DLD1 (cell line): ENCODE measurements around the gene PRKAG2.

Source experiments
- in situ Hi-C: cut with HindIII; loops from 2 replicates; pipeline ENCODE4 v1.10.0; 2017; ENCODE audit warnings: low sequenced_read_pairs

The PRKAG2 gene

GRCh38 chr7:151732834-151733592 is 143.9 kb downstream of the PRKAG2 start:
- in situ Hi-C loops = no loop called here

GRCh38 chr7:151732292-151732691 is 144.6 kb downstream of the PRKAG2 start:
- in situ Hi-C loops = no loop called here

DNA sequence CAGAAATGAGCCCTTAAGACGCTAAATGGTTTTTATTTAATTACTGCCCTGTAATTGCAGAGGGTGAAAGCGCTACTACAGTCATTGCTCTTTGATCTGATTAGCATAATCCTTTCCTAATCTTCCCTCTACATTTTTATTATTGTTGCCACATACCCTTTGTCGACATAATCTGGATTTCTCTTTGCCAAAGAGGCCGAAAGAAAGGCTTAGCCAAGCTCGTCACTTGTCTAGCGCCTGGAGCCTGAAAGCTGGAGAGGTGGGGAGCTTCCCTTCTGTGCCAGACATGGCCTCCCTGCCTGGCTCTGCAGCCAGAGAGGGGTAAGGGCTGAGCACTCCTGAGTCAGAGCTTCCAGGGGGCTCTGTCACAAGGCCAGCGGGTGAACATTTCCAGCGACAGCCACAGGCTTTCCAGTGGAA is 145.9 kb downstream of the PRKAG2 start:
- in situ Hi-C loops = no loop called here

GRCh38 chr7:151730591-151730990 is 146.3 kb downstream of the PRKAG2 start:
- in situ Hi-C loops = no loop called here

DNA sequence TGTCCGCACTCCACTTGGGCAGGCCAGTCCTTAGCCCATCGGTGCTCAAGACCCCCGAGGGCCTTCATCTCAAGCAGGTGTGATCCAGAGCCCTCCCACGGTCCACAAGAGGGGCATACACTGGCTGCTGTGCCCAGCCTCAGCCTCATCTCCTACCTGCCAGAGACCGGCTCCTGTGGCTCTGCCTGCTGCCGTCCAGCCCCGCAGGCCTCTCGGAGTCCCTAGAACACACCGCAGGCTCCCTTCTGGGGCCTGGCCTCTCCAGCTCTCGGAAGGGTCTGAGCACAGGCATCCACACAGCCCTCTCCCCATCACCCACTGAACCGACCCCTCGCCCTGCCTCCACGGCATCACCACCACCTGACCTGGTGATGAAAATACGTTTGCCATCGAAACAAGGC is 147.4 kb downstream of the PRKAG2 start:
- in situ Hi-C loops = no loop called here

GRCh38 chr7:151728746-151729145 is 148.2 kb downstream of the PRKAG2 start:
- in situ Hi-C loops = no loop called here

DNA sequence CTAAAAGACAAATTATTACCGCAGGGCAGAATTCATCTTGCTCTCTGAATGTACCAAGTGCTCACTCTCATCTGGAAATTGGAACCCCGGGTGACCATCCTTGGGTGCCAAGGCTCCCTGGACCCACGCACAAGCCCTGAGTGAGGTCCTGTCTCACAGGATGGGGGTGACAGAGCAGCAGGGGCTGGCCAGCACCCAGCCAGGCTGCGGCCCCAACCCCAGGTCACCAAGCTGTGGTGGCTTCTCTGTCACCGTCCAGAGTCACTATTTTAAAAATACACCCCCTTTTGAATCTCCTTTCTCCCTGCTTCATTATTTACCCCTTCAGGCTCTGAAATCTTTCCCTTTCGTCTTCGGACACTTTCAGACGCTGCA is 148.6 kb downstream of the PRKAG2 start:
- in situ Hi-C loops = no loop called here

GRCh38 chr7:151727579-151728285 is 149.2 kb downstream of the PRKAG2 start:
- in situ Hi-C loops = no loop called here

GRCh38 chr7:151726652-151727578 is 150.0 kb downstream of the PRKAG2 start:
- in situ Hi-C loops = no loop called here

- in situ Hi-C loops = no loop called here
These were observed 150.9 kb downstream of the PRKAG2 start for GRCh38 chr7:151725844-151726651.

DNA sequence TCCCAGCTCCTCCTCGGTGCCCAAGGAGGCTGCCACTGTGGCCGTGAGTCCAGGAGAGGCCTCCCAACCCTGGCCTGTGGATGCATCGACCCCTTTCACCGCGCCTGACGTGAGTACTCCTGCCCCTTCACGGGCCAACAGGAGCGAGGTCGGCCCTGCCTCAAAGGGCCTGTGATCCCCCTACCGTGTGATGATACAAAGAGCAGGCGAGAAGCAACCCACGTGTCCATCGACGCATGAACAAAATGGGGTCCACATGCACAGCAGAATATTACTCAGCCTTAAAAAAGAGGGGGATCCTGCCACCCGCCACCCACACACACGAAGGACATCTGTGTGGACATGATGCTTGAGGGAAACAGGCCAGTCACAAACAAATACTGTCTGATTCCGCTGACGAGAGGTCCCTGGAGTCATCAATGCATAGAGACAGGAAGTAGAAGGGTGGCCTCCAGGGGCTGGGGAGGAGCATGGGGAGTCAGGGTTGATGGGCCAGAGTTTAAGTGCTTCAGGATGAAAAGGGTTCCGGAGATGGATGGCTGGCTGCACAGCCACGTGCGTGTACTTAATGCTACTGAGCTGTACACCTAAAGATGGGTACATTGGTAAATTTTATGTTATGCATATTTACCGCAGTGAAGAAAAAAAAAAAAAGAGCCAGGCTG is 151.9 kb downstream of the PRKAG2 start:
- in situ Hi-C loops = no loop called here

- in situ Hi-C loops = no loop called here
These were observed 152.5 kb downstream of the PRKAG2 start for GRCh38 chr7:151724250-151724915.

GRCh38 chr7:151723321-151723720 is 153.6 kb downstream of the PRKAG2 start:
- in situ Hi-C loops = no loop called here

GRCh38 chr7:151722533-151722932 is 154.4 kb downstream of the PRKAG2 start:
- in situ Hi-C loops = no loop called here

DNA sequence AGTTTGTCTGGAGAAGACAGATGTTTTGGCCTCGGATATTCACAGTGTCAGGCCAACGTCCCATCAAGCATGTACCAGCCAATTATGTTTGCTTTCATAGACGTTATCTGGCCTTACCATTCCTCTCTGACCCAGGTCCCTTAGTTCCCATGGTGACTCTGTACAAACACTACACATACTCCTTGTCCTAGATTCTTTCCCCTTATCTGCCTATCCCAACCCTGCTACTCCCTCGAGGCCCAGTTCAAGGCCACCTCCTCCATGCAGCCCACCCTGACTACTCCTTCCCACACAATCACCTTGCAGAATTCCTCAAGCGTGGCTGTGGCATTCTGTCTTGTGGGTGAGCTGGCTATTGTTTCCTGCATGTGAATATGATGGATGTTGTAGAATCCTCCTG is 155.2 kb downstream of the PRKAG2 start:
- in situ Hi-C loops = no loop called here

GRCh38 chr7:151721236-151721635 is 155.7 kb downstream of the PRKAG2 start:
- in situ Hi-C loops = no loop called here

DNA sequence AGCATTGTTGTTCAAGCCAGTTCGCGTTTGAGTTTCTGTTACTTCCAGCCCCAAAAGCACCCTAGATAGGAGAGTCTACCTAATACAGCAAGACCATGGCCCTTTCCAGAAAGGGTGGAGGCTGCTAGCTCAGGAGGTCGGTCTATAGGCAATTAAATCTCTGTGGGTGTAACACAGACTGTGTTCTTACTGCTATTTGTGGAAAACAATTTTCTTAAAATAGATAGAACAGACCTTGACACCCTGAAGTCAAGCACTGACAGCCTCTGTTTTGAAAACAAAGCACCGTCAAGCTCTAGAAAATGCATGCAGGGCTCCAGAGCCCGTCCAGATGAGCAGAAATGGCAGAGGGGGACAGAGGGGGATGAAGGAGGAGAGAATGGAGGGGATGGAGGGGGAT is 156.6 kb downstream of the PRKAG2 start:
- in situ Hi-C loops = no loop called here

DNA sequence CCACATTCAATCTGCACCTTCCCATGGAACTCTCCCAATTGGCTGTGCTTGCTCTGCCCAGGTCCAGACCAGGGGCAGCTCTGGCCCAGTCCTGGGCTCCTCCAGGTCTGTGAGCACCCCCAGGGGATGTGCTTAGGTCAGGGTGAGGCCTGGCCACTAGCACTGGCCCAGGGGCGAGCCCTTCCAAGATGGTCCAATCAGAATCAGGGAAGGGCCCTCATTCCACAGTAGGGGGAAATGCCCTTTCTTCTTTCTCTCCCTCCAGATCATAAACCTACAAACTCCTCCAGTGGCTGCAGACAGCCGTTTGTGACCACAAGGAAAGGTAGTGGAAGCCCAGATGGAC is 157.0 kb downstream of the PRKAG2 start:
- in situ Hi-C loops = no loop called here

GRCh38 chr7:151719031-151719896 is 157.7 kb downstream of the PRKAG2 start:
- in situ Hi-C loops = no loop called here
